ENCODE data around the gene CTNNA2.

CTNNA2 gene

DNA sequence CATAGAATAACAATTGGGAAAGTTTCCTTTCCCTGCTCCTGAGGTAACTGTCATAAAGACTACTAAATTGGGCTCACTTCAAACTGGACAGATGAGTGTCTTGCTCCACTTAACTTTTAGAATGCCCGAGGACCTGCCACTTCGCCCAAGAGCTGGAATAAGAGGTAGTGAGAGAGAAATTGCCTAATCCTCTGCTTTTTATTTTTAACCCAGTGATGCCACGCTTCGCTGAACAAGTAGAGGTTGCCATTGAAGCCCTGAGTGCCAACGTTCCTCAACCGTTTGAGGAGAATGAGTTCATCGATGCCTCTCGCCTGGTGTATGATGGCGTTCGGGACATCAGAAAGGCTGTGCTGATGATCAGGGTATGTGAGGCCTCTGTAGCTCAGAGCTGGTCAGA, 1061.1 kb downstream of the CTNNA2 start:
- TF ChIP-seq TAF1 (IDR thresholded peaks at IDR 0.05; ENCODE audit: borderline replicate concordance, low read depth, low read length) = no peak
- no peak for TF ChIP-seq POLR2AphosphoS5 (IDR thresholded peaks at IDR 0.05; ENCODE audit: low read depth, low read length)
- no peak for TF ChIP-seq POLR2A (IDR thresholded peaks at IDR 0.05; ENCODE audit: low read depth, low read length)
- no peak for DNase-seq (ENCODE audit: insufficient read length)
- FAIRE-seq = no peak

DNA sequence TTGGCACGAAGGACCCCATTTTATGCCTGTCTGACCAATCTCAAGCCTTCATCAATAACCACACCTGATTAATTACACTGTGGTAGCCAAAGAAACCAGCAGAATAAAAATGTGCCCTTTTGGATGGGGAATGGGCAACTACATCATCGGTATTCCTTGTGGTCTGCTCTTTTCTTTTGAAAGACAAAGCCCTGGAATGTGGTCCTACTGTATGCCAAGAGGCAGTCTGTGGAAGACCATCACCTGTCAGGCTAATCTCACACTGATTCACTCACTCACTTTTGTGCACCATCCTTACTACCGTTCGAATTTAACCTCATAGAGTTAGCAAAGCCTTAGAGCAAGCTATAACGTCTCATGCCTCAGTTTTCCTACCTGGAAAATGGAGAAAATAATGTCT, 1066.9 kb downstream of the CTNNA2 start:
- TF ChIP-seq TAF1 (IDR thresholded peaks at IDR 0.05; ENCODE audit: borderline replicate concordance, low read depth, low read length) = no peak
- TF ChIP-seq POLR2AphosphoS5 (IDR thresholded peaks at IDR 0.05; ENCODE audit: low read depth, low read length) = no peak
- TF ChIP-seq POLR2A (IDR thresholded peaks at IDR 0.05; ENCODE audit: low read depth, low read length) = no peak
- no peak for FAIRE-seq
- DNase-seq (ENCODE audit: insufficient read length) = no peak

DNA sequence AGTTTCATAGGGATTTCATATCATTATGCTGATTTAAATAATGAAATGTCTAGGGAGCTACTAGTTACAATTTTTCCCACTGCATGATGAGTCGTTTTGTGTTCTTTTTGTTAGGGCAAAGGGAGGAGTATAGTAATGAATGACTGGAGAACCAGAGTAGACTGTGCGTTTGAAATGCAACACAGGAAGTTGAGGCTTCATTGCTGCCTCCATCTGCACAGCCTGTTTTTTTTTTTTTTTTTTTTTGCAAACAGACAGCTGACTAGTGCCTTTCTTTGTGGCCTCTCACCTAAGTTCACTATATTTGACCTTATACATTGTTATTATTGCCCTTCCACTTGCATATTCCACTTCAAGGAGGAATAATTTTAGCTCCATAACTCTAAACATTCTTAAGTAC, 1078.4 kb downstream of the CTNNA2 start:
- no peak for FAIRE-seq
- no peak for TF ChIP-seq TAF1 (IDR thresholded peaks at IDR 0.05; ENCODE audit: borderline replicate concordance, low read depth, low read length)
- no peak for TF ChIP-seq POLR2A (IDR thresholded peaks at IDR 0.05; ENCODE audit: low read depth, low read length)
- no peak for TF ChIP-seq POLR2AphosphoS5 (IDR thresholded peaks at IDR 0.05; ENCODE audit: low read depth, low read length)

DNA sequence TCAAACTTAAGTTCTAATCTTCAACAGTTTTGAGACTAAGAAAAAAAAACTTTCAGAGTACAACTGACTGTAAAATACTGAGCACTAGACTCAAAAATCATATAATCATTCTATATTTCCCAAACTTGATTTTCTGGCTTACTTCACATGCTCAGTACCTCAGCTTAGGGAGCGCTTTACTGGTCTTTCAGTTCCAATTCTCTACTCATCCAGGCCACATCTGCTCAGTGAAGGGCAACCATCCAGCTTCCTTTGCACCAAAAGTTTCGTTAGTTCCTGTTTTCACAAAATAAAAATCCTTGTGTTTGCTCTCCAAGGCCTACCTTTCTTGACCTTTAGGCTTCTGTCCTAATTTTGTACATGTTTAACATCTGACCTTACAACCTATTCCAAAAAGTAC, 1079.3 kb downstream of the CTNNA2 start:
- FAIRE-seq (no peak), DNase-seq (ENCODE audit: insufficient read length) (no peak)
- TF ChIP-seq POLR2A (IDR thresholded peaks at IDR 0.05; ENCODE audit: low read depth, low read length) (no peak), POLR2AphosphoS5 (IDR thresholded peaks at IDR 0.05; ENCODE audit: low read depth, low read length) (no peak), TAF1 (IDR thresholded peaks at IDR 0.05; ENCODE audit: borderline replicate concordance, low read depth, low read length) (no peak)

More for the DNA sequence above, 1078.4 kb downstream of the CTNNA2 start:
- DNase-seq (ENCODE audit: insufficient read length) = no peak

DNA sequence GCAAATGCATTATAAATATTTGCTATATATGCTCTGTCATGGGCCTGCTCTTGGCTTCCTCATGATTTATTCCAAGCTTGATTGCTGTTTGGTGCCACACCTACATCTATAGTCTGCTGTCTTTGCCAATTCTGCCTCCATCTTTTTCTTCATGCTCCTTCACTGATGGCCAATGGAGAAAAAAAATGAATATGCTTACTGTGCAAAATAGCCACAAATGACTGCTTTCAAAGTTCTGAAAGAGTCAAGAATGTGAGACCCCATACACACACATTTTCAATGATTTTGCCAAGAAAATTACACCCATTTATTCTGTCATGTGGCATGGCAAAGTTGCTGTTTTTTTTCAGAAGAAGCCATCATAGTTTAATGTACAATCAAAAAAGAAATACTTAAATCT, 1097.3 kb downstream of the CTNNA2 start:
- no peak for FAIRE-seq
- TF ChIP-seq POLR2A (IDR thresholded peaks at IDR 0.05; ENCODE audit: low read depth, low read length) (no peak), TAF1 (IDR thresholded peaks at IDR 0.05; ENCODE audit: borderline replicate concordance, low read depth, low read length) (no peak), POLR2AphosphoS5 (IDR thresholded peaks at IDR 0.05; ENCODE audit: low read depth, low read length) (no peak)
- DNase-seq (ENCODE audit: insufficient read length) = no peak

DNA sequence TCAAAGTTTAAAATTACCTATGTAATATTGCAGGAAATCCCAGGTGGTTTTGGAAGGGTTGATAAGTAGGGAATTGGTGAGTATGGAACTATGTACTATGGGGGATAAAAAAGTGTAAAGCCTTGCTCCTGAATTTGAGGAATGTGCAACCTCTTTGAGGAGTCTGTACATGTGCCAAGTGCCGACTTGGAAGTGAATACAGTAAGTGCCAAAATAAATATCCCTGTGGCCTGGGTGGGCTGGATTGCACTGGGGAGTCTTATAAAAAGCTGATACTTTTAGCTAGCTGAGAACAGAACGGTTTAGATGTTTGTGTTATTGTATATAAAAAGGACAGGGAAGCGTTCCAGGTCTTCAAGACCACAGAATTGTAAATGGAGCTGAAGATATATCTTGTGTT, 1108.8 kb downstream of the CTNNA2 start:
- TF ChIP-seq POLR2A (IDR thresholded peaks at IDR 0.05; ENCODE audit: low read depth, low read length) (no peak), POLR2AphosphoS5 (IDR thresholded peaks at IDR 0.05; ENCODE audit: low read depth, low read length) (no peak), TAF1 (IDR thresholded peaks at IDR 0.05; ENCODE audit: borderline replicate concordance, low read depth, low read length) (no peak)
- FAIRE-seq (no peak), DNase-seq (ENCODE audit: insufficient read length) (no peak)

DNA sequence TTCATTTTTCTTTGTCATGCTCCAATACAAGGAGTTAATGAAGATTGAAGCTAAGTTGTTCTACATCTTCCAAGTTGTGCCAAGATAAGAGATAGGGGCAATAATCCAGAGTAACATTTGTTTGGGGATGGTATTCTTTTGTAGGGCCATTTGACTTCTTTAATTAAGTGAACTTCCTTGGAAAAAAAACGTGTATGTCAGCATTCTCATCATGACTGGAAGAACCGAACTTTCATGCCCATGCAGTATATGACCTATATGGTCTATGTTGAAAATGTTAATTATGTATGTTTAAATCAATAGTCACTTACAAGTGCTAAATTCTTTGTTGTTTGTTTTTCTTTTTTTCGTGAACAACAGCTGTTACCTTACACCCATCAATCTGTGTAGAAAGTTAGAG, 1111.2 kb downstream of the CTNNA2 start:
- DNase-seq (ENCODE audit: insufficient read length) (no peak), FAIRE-seq (no peak)
- TF ChIP-seq POLR2AphosphoS5 (IDR thresholded peaks at IDR 0.05; ENCODE audit: low read depth, low read length) (no peak), POLR2A (IDR thresholded peaks at IDR 0.05; ENCODE audit: low read depth, low read length) (no peak), TAF1 (IDR thresholded peaks at IDR 0.05; ENCODE audit: borderline replicate concordance, low read depth, low read length) (no peak)

DNA sequence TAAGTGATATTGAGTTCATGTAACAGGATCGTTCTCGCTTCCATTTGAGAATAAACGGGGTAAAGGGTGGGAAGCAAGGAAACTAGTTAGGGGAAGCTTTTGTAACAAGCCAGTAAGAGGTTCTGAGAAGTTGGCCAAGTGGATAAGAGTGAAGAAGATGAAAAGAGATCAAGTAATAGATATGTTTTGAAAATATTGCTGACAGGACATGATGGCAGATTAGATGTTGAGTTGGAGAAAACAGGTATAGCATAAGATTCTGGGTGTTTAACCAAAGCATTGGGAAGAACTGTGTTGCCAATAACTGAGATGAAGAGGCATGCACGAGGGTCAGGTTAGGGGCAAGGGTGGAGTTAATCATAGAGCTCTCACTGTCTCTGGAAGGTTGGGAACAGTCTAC, 1121.7 kb downstream of the CTNNA2 start:
- TF ChIP-seq TAF1 (IDR thresholded peaks at IDR 0.05; ENCODE audit: borderline replicate concordance, low read depth, low read length) (no peak), POLR2A (IDR thresholded peaks at IDR 0.05; ENCODE audit: low read depth, low read length) (no peak), POLR2AphosphoS5 (IDR thresholded peaks at IDR 0.05; ENCODE audit: low read depth, low read length) (no peak)
- DNase-seq (ENCODE audit: insufficient read length) = no peak
- FAIRE-seq = no peak

DNA sequence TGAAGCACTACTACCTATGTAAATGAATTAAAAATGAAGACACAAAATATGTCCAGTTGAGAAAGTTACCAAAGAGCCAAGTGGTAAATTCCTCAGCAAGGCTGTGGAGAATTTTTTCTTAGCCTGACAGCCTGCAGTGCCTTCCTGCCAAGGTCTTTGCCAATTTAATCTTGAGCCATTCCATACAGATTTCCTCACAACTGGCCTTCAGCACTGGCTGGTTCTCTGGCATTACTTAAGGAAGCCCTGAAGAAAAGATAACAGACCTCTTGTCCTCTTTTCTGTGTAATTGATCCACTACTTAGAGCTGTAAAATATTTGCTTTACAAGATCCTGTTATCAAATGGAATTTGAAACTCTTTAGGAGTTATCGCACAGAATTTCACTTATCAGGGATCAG, 1125.9 kb downstream of the CTNNA2 start:
- no peak for FAIRE-seq
- no peak for DNase-seq (ENCODE audit: insufficient read length)
- no peak for TF ChIP-seq TAF1 (IDR thresholded peaks at IDR 0.05; ENCODE audit: borderline replicate concordance, low read depth, low read length)
- TF ChIP-seq POLR2AphosphoS5 (IDR thresholded peaks at IDR 0.05; ENCODE audit: low read depth, low read length) = no peak
- no peak for TF ChIP-seq POLR2A (IDR thresholded peaks at IDR 0.05; ENCODE audit: low read depth, low read length)

DNA sequence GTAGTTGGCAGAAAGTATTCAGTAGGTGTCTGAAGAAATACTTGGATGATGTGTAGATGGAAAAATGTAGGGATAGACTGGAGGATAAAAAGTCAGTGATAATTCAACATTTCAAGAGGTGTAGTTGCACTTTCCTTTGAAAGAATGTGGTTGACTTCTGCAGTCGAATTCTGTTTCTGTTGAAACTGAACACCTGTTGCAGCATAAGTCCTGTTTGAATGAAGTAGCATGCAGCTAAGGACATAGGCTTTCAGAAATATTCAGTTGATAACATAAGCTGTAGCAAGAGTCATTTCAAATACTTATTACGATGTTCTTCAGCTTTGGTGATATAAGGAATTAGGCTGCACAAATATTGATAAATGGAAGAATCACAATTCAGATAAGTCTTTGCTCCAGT, 1129.6 kb downstream of the CTNNA2 start:
- no peak for FAIRE-seq
- no peak for TF ChIP-seq POLR2A (IDR thresholded peaks at IDR 0.05; ENCODE audit: low read depth, low read length)
- no peak for TF ChIP-seq TAF1 (IDR thresholded peaks at IDR 0.05; ENCODE audit: borderline replicate concordance, low read depth, low read length)
- no peak for TF ChIP-seq POLR2AphosphoS5 (IDR thresholded peaks at IDR 0.05; ENCODE audit: low read depth, low read length)
- no peak for DNase-seq (ENCODE audit: insufficient read length)

DNA sequence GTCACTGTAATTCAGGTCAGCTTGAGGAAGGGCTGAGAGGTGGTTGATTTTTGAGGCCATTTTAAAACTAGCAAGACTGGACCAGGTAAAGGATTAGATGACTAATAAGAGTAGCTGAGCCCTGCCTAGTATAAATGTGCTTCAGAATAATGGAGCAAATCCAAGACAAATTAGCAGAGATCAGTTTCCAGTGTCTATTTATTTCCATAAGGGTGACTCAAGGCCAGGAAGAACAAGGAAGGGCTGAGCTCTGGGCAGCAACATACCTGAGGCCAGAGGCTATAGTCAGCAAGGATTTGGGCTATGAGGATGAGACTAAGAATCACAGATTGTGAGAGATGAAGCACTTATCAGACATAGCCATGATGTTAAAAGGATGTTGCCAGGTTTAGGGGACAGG, 1130.7 kb downstream of the CTNNA2 start:
- DNase-seq (ENCODE audit: insufficient read length) = no peak
- no peak for FAIRE-seq
- TF ChIP-seq POLR2AphosphoS5 (IDR thresholded peaks at IDR 0.05; ENCODE audit: low read depth, low read length) (no peak), TAF1 (IDR thresholded peaks at IDR 0.05; ENCODE audit: borderline replicate concordance, low read depth, low read length) (no peak), POLR2A (IDR thresholded peaks at IDR 0.05; ENCODE audit: low read depth, low read length) (no peak)

DNA sequence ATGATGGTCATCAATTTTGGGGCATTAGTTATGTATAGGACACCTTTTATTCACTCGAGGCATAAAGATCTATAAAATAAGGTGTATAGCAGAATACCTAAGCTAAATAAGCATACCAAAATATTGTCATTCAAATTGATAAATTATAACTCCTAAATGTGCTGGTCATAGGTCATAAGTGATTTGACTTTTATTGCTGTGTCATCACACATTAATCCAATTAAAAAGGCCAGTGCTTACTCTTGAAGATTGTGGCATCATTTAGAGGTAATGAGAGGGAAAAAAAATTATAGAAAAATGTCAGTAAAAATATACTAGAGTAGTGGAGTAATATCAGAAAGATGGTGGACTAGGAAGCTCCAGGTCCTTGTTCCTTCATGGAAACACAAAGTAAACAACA, 1138.6 kb downstream of the CTNNA2 start:
- no peak for TF ChIP-seq POLR2AphosphoS5 (IDR thresholded peaks at IDR 0.05; ENCODE audit: low read depth, low read length)
- TF ChIP-seq TAF1 (IDR thresholded peaks at IDR 0.05; ENCODE audit: borderline replicate concordance, low read depth, low read length) = no peak
- TF ChIP-seq POLR2A (IDR thresholded peaks at IDR 0.05; ENCODE audit: low read depth, low read length) = no peak
- FAIRE-seq = no peak
- no peak for DNase-seq (ENCODE audit: insufficient read length)

DNA sequence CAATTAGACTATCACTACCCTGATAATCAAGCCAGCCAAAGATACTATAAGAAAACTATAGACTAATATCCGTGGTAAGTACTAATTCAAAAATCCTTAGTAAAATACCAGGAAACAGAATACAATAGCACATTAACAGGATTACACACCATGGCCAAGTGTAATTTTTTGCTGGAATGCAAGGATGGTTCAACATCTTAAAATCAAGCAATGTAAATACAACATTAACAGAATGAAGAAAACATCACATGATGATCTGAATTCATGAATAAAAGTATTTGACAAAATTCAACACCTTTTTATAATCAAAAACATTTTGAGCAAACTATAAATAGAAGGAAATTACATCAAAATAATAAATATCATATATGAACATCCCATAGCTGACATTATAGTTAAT, 1142.4 kb downstream of the CTNNA2 start:
- DNase-seq (ENCODE audit: insufficient read length) = no peak
- FAIRE-seq = no peak
- TF ChIP-seq POLR2AphosphoS5 (IDR thresholded peaks at IDR 0.05; ENCODE audit: low read depth, low read length) = no peak
- no peak for TF ChIP-seq TAF1 (IDR thresholded peaks at IDR 0.05; ENCODE audit: borderline replicate concordance, low read depth, low read length)
- TF ChIP-seq POLR2A (IDR thresholded peaks at IDR 0.05; ENCODE audit: low read depth, low read length) = no peak
